HS-27A (cell line): ENCODE data around the gene OR4C3.
"Not testable (repeated sequence)": the region's sequence is repeated elsewhere in the genome, so short reads cannot be mapped to it uniquely, and the experiment has no call there.

Experiments
- DNase-seq: peaks from one replicate; pipeline ENCODE4 v3.0.0-alpha.2; 2012; ENCODE audit warnings: low read depth, missing footprints

Gene OR4C3

DNA sequence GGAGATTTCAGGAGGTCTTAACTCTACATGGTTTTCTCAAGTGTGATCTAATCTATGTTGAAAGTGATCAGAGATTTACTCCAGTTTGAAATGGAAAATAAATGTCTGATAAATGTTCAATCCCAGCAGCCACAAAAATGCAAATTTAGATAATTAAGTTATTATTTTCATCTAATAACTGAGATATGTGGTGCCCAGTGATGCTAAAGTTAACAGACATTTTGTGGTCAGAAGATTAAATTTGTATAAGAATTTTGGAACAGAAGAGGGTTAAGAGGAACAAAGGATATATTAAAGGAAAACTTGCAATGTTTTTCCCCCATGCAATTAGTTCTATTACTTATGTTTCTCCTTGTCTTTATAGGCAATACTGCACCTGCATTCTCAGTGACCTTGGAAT lies at the start of gene OR4C3:
TSS of gene OR4C3 (plus strand) at position 301 of the 400 bp plus-strand sequence. CDS start 102 bp downstream, outside the sequence.
- DNase-seq = not testable (repeated sequence)

DNA sequence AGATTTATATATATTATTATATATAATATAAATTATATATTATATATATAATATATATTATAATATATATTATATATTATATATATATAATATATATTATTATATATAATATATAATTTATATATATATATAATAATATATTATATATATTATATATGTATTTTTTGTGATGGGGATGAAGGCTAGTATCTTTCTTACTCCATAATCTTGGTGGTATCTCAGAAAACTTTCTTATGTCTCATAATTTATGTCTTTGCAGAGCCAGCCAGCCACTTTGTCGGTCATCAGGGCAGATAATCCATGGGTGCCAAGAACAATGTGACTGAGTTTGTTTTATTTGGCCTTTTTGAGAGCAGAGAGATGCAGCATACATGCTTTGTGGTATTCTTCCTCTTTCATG lies 18.8 kb upstream of the OR4C3 start, which contains the start of gene OR4S1:
TSS of gene OR4S1 (plus strand) at position 301 of the 400 bp plus-strand sequence. CDS start at position 301, 0 bp downstream.
- DNase-seq = no peak

DNA sequence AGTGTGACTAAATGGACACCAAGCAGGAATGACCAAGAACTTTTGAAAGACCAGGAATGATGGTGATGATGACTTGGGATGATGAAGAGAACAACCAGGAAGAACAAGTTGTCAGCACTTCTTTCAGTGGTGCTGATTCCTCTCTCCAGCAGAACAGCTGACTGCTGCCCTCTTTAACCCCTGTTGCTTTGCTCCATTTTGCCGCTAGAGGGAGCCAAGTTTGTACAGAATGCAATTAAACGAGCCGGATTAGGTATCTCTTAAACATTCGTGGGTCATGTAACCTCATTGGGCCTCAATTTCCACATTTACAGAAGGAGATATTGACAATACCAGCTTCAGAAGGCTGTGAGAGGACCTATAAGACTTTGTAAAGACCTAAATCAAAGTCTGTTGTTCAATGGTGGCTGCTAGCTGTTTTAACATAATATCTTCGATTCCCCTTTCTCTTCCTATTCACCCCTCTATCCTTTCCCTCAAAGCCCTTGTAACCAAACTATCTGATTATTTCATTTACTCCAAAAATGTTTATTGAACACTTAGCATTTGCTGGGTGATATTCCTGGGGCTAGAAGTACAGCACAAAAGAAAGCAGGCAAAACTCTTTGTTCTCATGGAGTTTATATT lies 16.8 kb upstream of the OR4C3 start:
- DNase-seq = peak; percentile 35

DNA sequence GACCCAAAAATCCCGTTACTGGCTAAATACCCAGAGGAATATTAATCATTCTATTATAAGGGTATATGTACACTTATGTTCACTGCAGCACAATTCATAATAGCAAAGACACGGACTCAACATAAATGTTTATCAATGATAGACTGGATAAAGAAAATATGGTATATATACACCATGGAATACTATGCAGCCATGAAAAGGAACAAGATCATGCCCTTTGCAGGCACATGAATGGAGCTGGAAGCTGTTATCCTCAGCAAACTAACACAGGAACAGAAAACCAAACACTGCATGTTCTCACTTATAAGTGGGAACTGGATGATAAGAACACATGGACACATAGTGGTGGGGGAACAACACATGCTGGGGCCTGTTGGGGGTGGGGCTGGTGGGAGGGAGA lies 11.1 kb upstream of the OR4C3 start:
- not testable (repeated sequence) for DNase-seq

DNA sequence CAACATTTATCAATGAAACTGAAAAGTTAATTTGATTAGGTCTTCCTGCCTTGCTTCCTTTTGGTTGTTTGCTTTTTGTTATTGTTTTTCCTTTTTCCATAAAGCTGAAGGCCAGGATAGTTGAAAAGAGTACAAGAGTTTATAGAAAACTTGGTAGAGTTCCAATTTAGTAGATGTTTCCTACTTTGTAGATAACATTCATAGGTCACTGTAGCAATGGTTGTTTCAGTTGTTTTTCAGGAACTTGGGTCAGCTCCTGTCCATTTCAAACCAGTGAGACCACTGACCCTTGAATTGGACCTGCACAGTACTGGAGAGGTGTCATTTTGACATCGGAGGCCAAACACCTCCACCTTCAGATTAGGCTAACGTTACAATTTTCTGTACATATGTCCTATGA lies 4.9 kb upstream of the OR4C3 start:
- DNase-seq = not testable (repeated sequence)

DNA sequence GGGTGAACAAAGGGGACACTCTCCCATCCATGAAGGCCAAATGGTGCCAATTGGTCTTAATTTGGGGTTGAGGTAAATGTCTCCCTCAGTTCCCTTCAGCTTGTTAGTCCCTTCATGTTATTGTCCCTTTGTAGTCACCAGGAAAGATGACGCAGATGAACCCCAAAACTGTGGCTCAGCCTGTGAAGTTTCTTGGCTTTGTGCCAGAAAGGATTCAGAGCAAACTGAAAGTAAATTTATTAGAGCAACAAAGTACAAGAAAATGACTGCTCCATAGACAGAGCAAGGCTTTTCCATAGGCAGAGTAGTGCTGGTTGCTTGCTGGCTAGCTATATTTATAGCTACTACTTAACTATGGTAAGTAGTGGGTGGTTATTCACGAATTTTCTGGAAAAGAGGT lies 16.7 kb downstream of the OR4C3 start:
- DNase-seq = no peak

DNA sequence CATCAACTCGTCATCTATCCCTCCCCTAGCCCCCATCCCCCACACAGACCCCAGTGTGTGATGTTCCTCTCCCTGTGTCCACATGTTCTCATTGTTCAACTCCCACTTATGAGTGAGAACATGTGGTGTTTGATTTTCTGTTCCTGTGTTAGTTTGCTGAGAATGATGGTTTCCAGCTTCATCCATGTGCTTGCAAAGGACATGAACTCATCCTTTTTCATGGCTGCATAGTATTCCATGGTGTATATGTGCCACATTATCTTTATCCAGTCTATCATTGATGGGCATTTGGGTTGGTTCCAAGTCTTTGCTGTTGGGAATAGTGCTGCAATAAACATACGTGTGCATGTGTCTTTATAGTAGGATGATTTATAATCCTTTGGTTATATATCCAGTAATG lies 17.8 kb downstream of the OR4C3 start:
- not testable (repeated sequence) for DNase-seq

DNA sequence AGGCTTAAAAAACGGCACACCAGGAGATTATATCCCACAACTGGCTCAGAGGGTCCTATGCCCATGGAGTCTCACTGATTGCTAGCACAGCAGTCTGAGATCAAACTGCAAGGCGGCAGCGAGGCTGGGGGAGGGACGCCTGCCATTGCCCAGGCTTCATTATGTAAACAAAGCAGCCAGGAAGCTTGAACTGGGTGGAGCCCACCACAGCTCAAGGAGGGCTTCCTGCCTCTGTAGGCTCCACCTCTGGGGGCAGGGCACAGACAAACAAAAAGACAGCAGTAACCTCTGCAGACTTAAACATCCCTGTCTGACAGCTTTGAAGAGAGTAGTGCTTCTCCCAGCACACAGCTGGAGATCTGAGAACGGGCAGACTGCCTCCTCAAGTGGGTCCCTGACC lies 21.6 kb downstream of the OR4C3 start:
- not testable (repeated sequence) for DNase-seq

DNA sequence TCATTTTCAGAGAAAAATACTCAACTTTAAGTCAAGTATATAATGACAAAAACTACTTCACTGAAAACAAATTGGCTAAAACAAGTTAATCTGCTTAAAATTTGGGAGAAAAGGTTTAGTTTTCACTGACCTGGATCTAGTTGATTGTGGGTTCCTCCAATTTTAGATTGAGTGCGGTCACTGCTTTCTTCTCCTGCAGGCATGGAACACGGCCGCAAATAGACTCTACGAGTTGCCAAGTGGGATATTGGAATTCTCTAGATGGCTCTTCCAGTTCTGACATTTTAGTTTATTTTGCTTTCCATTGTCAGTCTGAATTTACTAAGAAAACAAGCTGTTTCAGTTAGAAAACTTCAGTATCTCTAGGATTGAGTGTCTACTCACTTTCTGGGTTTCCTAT lies 29.3 kb downstream of the OR4C3 start:
- DNase-seq = no peak

DNA sequence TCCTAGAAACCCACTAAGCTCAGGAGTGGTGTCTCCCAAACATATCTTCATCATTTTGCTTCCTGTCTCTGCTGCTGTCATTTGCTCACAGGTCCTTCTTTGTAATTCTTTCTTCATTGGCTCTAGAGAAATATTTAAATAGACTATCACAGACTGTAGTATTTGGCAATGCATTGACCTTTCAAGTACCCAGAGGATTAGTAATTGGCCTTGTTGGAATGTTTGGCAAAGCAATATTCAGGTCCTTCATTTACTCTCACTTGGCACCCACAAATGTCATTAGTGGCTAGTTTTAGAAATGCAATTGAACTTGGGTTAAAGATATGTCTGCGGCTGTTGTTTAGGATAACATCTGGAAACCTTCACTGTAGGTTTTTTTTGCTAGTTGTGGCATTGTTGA lies 30.0 kb downstream of the OR4C3 start:
- DNase-seq = no peak

DNA sequence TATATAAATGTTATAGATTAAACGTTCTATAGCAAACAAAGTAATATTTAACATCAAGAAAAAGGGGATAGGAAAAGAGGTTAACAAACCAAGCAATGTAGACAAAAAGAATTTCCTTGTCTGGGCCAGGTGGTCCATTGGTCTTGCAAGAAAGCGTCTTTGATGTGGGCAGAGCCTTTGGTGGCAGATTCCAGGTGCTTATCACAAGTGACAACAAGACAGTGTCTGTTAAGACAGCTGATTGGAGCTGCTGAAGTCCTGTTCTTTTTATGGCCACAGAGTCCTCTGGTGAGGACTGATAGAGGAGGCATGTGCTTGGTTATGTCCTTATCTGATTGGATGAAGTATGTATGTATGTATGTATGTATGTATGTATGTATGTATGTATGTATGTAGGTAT lies 36.6 kb downstream of the OR4C3 start:
- DNase-seq = not testable (repeated sequence)

DNA sequence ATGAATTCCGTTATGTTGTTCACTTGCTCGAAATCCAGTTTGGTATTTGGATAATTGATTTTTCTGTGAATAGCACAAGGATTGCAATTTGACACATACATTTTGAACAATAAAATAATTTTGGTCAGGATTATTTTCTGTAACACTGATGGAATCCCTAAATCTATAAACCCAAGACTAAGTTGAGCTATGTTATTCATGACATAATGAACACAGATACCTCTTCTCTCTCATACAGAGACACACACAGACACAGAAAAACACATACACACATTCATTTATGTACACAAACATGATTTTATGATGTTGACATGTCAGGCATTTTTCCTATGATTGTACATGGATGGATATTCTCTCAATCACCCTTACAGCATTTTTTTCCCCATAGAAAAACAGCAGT lies 41.6 kb downstream of the OR4C3 start, which contains the start of gene OR4C5:
TSS of gene OR4C5 (minus strand) at position 101 of the 400 bp plus-strand sequence. CDS start at position 101, 0 bp downstream.
- no peak for DNase-seq
